ENCODE measurements around the gene PTPRN2. TPM values are rescaled to one million over a fixed set of nuclear protein-coding genes. Genes with fewer than 3 reads are reported as not detected.

PTPRN2 gene
- total and polyA plus RNA-seq, 2 of the 13 experiments (the other 11 are each of a cell fraction or from before 2014, with no cell fraction given): 2.5 to 24.2 TPM

- TF ChIP-seq ZBTB34 (CRISPR knock-in tag; IDR thresholded peaks at IDR 0.05): no peak
- TF ChIP-seq ZEB1 (IDR thresholded peaks at IDR 0.05; ENCODE audit: insufficient replicate concordance, low read depth): peak; percentile 92
- TF ChIP-seq PPARG (CRISPR knock-in tag; conservative IDR thresholded peaks at IDR 0.05): no peak; the same call in 1 of the 2 replicates
- 0 out of 2 replicates have a peak, but pooled peaks have one; percentile 46 for TF ChIP-seq ZNF605 (CRISPR knock-in tag; IDR thresholded peaks at IDR 0.05)
- no peak for TF ChIP-seq NFYC (CRISPR knock-in tag; IDR thresholded peaks at IDR 0.05)
- TF ChIP-seq, protein P1, sequence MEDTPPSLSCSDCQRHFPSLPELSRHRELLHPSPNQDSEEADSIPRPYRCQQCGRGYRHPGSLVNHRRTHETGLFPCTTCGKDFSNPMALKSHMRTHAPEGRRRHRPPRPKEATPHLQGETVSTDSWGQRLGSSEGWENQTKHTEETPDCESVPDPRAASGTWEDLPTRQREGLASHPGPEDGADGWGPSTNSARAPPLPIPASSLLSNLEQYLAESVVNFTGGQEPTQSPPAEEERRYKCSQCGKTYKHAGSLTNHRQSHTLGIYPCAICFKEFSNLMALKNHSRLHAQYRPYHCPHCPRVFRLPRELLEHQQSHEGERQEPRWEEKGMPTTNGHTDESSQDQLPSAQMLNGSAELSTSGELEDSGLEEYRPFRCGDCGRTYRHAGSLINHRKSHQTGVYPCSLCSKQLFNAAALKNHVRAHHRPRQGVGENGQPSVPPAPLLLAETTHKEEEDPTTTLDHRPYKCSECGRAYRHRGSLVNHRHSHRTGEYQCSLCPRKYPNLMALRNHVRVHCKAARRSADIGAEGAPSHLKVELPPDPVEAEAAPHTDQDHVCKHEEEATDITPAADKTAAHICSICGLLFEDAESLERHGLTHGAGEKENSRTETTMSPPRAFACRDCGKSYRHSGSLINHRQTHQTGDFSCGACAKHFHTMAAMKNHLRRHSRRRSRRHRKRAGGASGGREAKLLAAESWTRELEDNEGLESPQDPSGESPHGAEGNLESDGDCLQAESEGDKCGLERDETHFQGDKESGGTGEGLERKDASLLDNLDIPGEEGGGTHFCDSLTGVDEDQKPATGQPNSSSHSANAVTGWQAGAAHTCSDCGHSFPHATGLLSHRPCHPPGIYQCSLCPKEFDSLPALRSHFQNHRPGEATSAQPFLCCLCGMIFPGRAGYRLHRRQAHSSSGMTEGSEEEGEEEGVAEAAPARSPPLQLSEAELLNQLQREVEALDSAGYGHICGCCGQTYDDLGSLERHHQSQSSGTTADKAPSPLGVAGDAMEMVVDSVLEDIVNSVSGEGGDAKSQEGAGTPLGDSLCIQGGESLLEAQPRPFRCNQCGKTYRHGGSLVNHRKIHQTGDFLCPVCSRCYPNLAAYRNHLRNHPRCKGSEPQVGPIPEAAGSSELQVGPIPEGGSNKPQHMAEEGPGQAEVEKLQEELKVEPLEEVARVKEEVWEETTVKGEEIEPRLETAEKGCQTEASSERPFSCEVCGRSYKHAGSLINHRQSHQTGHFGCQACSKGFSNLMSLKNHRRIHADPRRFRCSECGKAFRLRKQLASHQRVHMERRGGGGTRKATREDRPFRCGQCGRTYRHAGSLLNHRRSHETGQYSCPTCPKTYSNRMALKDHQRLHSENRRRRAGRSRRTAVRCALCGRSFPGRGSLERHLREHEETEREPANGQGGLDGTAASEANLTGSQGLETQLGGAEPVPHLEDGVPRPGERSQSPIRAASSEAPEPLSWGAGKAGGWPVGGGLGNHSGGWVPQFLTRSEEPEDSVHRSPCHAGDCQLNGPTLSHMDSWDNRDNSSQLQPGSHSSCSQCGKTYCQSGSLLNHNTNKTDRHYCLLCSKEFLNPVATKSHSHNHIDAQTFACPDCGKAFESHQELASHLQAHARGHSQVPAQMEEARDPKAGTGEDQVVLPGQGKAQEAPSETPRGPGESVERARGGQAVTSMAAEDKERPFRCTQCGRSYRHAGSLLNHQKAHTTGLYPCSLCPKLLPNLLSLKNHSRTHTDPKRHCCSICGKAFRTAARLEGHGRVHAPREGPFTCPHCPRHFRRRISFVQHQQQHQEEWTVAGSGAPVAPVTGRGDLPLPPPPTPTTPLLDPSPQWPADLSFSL (CRISPR knock-in tag; IDR thresholded peaks at IDR 0.05): peak; percentile 67; the same call in 1 of the 2 replicates
- TF ChIP-seq PLRG1 (conservative IDR thresholded peaks at IDR 0.05): no peak
- no peak for TF ChIP-seq TEAD2 (CRISPR knock-in tag; IDR thresholded peaks at IDR 0.05)
- TF ChIP-seq, protein P2, sequence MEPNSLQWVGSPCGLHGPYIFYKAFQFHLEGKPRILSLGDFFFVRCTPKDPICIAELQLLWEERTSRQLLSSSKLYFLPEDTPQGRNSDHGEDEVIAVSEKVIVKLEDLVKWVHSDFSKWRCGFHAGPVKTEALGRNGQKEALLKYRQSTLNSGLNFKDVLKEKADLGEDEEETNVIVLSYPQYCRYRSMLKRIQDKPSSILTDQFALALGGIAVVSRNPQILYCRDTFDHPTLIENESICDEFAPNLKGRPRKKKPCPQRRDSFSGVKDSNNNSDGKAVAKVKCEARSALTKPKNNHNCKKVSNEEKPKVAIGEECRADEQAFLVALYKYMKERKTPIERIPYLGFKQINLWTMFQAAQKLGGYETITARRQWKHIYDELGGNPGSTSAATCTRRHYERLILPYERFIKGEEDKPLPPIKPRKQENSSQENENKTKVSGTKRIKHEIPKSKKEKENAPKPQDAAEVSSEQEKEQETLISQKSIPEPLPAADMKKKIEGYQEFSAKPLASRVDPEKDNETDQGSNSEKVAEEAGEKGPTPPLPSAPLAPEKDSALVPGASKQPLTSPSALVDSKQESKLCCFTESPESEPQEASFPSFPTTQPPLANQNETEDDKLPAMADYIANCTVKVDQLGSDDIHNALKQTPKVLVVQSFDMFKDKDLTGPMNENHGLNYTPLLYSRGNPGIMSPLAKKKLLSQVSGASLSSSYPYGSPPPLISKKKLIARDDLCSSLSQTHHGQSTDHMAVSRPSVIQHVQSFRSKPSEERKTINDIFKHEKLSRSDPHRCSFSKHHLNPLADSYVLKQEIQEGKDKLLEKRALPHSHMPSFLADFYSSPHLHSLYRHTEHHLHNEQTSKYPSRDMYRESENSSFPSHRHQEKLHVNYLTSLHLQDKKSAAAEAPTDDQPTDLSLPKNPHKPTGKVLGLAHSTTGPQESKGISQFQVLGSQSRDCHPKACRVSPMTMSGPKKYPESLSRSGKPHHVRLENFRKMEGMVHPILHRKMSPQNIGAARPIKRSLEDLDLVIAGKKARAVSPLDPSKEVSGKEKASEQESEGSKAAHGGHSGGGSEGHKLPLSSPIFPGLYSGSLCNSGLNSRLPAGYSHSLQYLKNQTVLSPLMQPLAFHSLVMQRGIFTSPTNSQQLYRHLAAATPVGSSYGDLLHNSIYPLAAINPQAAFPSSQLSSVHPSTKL (CRISPR knock-in tag; IDR thresholded peaks at IDR 0.05): peak; percentile 84
- peak; percentile 67; the same call in 1 of the 2 replicates for TF ChIP-seq ZNF644 (CRISPR knock-in tag; IDR thresholded peaks at IDR 0.05; ENCODE audit: low read depth)
- TF ChIP-seq TBX2 (CRISPR knock-in tag; IDR thresholded peaks at IDR 0.05; ENCODE audit: borderline replicate concordance): peak; percentile 84
- TF ChIP-seq KMT2A (CRISPR knock-in tag; IDR thresholded peaks at IDR 0.05): 0 out of 2 replicates have a peak, but pooled peaks have one; percentile 48
- TF ChIP-seq SOX5 (CRISPR knock-in tag; IDR thresholded peaks at IDR 0.05; ENCODE audit: borderline replicate concordance): peak; percentile 17; the same call in 1 of the 2 replicates
- TF ChIP-seq ZSCAN30 (CRISPR knock-in tag; IDR thresholded peaks at IDR 0.05): no peak
- TF ChIP-seq ADNP (CRISPR knock-in tag; IDR thresholded peaks at IDR 0.05): no peak
These were observed 155.0 kb downstream of the PTPRN2 start (continued) for GRCh38 chr7:158432369-158433341.
